HG02884 (cell line): ENCODE data around the gene GCNT4.

ENCODE experiments used
- ATAC-seq: cut with Tn5 transposase; IDR thresholded peaks from one replicate; pipeline ENCODE4 v1.9.1; 2021; ENCODE audit warnings: mild to moderate bottlenecking, moderate library complexity; ENCODE audit not compliant: unreplicated experiment

Gene GCNT4

DNA sequence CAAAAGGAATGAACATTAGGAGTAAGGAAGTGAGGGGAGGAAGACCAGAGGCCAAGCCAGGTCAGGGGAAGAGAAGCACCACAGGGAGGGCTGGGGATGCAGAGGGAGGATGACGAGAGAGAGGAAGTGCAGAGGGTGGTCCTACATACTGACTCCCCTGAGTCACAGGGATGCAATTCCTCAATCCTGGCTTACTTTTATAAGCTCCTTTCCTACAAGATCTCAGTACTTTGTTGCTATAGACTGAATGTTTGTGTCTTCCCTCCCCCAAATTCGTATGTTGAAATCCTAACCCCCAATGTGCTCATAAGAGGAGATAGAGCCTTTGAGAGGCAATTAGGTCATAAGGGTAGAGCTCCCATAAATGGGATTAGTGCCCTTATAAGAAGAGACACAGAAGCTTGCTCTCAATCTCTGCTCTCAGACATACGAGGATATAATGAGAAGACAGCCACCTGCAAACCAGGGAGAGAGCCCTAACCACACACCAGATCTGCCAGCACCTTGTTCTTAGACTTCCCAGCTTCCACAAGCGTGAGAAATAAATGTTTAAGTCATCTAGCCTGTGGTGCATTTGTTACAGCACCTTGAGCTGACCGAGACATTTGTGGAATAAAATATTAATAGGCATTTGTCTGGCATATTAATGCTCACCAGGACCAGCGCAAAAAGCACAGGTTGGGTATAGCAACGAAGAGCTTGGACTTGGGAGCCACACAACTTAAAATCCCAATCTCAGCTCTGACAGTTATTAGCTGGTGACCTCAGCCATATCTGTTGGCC is 33.4 kb downstream of the GCNT4 start:
- ATAC-seq = no peak

DNA sequence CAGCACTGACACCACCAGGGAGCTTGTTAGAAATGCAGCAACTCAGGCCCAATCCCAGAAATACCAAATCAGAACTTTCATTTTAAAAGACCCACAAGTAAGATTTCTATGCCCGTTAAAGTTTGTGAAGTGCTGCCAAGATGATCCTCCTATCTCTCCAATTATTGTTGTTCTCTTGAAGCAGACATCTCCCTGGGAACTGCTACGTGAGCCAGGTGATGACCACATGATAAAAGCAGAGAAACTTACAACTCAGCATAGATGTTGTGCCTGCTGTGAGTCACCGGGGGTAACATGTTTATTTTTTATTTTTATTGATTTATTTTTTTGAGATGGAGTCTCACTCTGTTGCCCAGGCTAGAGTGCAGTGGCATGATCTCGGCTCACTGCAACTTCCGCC is 34.4 kb downstream of the GCNT4 start:
- no peak for ATAC-seq

DNA sequence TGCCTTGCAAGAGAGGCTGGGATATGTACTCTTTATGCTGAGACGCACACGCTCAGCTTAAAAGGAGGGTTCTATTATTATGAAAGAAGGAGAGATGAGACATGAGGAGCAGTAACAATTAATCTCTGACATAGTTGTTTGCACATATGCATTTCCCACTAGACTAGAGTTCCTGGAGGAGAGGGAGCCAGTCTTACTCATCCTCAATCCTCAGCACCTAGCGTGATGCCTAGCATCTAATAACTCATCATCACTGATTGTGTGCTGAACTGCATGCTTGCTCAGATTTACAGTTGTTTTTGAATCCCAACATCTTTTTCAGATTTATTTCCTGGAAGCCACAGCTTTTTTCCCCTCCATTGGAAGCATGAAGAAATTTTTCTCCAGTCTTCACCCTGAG is 35.5 kb downstream of the GCNT4 start:
- no peak for ATAC-seq

DNA sequence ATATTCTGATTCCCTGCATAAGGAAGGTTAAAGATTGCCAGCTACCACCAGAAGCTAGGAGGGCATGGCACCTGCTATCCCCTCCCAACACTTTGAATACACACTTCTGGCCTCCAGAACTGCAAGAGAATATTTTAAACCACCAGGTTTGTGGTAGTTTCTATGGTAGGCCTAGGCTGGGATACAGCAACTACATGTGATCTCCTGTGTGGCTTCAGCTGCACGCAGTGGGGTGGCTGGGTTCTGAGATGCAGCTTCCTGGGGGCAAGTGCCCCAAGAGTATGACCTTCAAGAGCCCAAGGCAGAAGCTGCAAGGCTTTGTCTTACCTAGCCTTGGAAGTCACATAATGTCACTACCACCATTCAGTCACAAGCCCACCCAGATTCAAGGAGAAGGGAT is 39.6 kb downstream of the GCNT4 start:
- ATAC-seq = no peak

DNA sequence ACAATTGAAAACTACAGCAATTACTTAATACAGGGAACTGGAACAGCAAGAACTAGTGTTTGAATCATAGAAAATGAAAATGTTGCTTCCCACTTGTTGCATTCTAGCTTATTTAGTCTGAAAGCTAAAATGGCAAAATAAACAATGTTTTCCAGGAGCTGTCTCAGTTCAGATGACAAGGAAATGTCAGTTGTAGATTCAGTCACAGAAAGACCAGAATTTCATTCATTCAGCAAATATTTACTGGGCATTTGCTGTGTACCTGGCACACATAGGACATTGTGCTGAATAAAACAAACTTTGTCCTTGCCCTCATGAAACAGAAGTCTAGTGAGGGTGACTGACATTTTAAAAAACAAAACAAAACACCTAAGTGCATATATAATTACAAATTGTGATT is 41.5 kb downstream of the GCNT4 start:
- no peak for ATAC-seq

DNA sequence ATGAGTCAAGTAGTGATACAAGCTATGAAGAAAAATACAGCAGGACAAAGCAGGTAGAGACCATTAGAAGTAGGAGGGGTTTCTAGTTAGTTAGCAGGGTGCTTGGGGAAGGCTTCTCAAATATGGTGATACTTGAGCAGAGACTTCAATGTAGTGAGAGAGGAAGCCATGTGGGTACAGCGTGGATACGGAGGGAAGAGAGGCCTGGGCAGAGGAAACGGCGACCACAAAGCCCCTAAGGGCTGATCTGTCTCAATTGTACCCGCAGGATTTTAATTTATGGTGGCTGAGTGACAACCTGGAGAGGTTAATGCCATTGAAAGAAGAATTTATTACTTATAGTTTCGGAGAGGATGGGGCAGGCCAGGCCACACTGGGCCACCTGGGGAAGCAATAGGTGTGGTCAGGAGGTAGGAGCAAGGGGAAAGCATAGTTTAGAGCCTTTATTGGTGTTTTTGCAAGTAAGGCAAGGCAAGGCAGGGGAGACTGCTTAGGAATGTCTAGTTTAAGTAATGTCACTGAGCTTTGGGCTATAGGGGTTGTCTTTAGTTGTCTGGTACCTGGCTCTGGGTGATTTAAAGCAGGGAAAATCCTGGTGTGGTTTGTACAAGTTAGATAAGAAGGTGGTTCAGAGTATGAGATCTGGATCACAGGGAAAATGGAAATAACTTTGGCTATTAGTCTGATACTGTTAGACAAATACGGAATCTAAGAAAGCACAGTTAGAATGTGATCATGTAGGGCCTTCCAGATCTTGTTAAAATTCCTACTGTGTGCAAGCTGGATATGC is 42.6 kb downstream of the GCNT4 start:
- no peak for ATAC-seq

DNA sequence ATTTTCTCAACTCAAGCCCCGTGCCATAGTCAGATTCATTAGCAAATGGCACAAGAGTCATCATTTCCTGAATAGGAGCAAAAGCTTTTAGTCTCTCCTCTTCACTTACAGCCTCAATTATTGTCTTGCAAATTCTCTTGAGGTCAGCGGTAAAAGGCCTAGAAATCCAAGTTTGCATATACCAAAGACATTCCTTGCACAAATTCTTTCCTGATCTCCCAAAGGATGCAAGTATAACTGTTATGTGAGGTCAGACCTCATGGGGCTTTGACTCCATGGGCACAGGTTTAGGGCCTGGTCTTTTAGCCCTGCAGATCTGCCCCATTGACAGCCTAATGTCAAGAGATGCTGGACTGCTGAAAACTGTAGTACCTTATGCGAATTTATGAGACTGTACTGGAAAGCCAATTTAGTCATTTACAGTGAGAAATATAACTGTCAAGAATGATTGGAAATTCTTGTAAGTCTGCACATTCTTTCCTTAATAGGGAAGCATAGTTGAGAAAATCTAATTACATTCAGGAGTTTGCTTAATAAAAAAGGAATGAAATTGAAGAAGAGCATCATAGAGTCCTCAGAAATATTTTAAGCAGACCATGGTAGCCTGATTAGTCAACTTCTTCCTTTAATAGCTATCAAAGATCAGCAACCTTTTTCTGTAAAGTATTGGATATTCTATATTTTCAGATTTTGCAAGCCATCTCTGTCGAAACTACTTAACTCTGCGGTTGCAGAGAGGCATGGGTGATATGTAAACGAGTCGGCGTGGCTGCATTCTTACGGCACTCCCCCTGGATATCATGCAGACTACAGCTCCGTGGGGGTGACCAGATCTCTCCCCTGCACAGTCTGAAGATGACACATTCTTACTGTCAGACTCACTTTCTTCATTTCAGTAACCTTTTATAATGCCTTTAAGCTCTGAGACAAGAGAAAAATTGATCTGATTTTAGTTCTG is 45.2 kb downstream of the GCNT4 start:
- no peak for ATAC-seq

DNA sequence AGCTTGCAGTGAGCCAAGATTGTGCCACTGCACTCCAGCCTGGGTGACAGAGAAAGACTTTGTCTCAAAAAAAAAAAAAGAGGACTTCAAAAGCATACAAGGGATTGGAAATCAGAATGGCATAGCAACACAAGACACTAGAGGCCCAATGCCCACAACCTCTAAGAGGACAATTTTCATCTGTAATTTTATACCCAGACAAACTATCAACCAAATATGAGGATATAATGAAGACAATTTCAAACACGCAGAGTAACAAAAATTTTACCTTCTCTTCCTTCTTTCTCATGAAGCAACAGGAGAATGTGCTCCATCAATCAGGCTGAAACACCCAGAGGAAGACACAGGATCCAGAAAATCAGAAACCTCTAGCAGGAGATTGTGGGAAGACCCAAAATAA is 46.8 kb downstream of the GCNT4 start:
- no peak for ATAC-seq
